Endothelial cell of umbilical vein (primary cell): ENCODE results near the gene UNC119. TPM values are rescaled to one million over a fixed set of nuclear protein-coding genes. Genes with fewer than 3 reads are reported as not detected.

Experiments used
- BruUV-seq: library from RNA; stranded (reverse); fragments of 400-500 nt; replicated peaks from 2 replicates; lab custom pipeline; 2021; lab: Mats Ljungman, UMichigan
- CTCF ChIA-PET: fragments of 300-600, 350-600 bp; sonication (Branson Sonifier 250); formaldehyde crosslinking; loops from one replicate; lab custom pipeline; 2021; ENCODE audit warnings: antibody characterized with exemption, inconsistent platforms; lab: Charles Lee
- POLR2A ChIA-PET: fragments of 300-600, 350-600 bp; sonication (Branson Sonifier 250); formaldehyde crosslinking; loops from one replicate; lab custom pipeline; 2021; ENCODE audit warnings: antibody characterized with exemption, inconsistent platforms; lab: Charles Lee
- DNase-seq: peaks from one replicate; pipeline ENCODE4 v3.0.0-alpha.2; 2011; ENCODE audit warnings: low read depth, low spot score
- FAIRE-seq: peaks from 2 replicates; lab custom pipeline; 2011; peaks lifted over from hg19 to GRCh38; lab: Jason Lieb, UNC
- H2AFZ ChIP-seq: 2 replicates; pipeline ENCODE4 v1.6.0; 2012; ENCODE audit warnings: low read depth, low read length, control low read depth, inconsistent platforms
- H3K27ac ChIP-seq: 2 replicates; pipeline ENCODE4 v1.5.1; 2011; ENCODE audit warnings: low read depth, mild to moderate bottlenecking, control low read depth, low read length, moderate library complexity; ENCODE audit not compliant: insufficient read depth
- H3K27me3 ChIP-seq, 2 experiments: 2 replicates each; pipeline versions ENCODE4 v1.6.0 to v1.6.1; 2011; ENCODE audit warnings: low read length in 2 of 2, mixed read lengths in 1 of 2; ENCODE audit not compliant: control insufficient read depth in 2 of 2, insufficient read depth in 2 of 2
- H3K36me3 ChIP-seq, 2 experiments: 2 replicates in 1 of 2; 3 replicates in 1 of 2; pipeline ENCODE4 v1.5.1; 2011; ENCODE audit warnings: low read length in 2 of 2, mild to moderate bottlenecking in 1 of 2, moderate library complexity in 1 of 2; ENCODE audit not compliant: control insufficient read depth in 2 of 2, insufficient read depth in 2 of 2; ENCODE audit errors: extremely low read depth in 1 of 2
- H3K4me1 ChIP-seq: 3 replicates; pipeline ENCODE4 v1.5.1; 2011; ENCODE audit warnings: mild to moderate bottlenecking, low read length; ENCODE audit not compliant: control insufficient read depth, insufficient read depth; ENCODE audit errors: extremely low read depth
- H3K4me2 ChIP-seq: 2 replicates; pipeline ENCODE4 v1.6.1; 2011; ENCODE audit warnings: low read length, control low read depth, mixed read lengths; ENCODE audit not compliant: insufficient read depth
- H3K4me3 ChIP-seq, 3 experiments: fragments of 200-600 bp in 1 of 3; sonication (generic), shearing (Covaris generic) in 1 of 3; replicated peaks in 1 of 3; 2 replicates each; pipeline ENCODE4 v1.5.1; 2011 to 2016; ENCODE audit warnings: control low read depth in 3 of 3, low read length in 3 of 3, mild to moderate bottlenecking in 2 of 3, inconsistent platforms in 1 of 3, low read depth in 1 of 3, moderate library complexity in 1 of 3; ENCODE audit not compliant: insufficient read depth in 1 of 3
- H3K79me2 ChIP-seq: 2 replicates; pipeline ENCODE4 v1.6.0; 2012; ENCODE audit warnings: low read length, inconsistent platforms; ENCODE audit not compliant: control insufficient read depth, insufficient read depth
- H3K9ac ChIP-seq: replicated peaks from 2 replicates; pipeline ENCODE3; 2011; ENCODE audit warnings: low read length, control low read depth; ENCODE audit not compliant: insufficient read depth; ENCODE audit errors: extremely low read depth
- H3K9me1 ChIP-seq: replicated peaks from 3 replicates; pipeline ENCODE4 v1.6.0; 2011; ENCODE audit warnings: mild to moderate bottlenecking, low read length; ENCODE audit not compliant: control insufficient read depth, insufficient read depth; ENCODE audit errors: extremely low read depth
- H3K9me3 ChIP-seq: replicated peaks from 2 replicates; pipeline ENCODE4 v1.5.1; 2012; ENCODE audit warnings: low read length, inconsistent platforms; ENCODE audit not compliant: control insufficient read depth, insufficient read depth
- H4K20me1 ChIP-seq: replicated peaks from 2 replicates; pipeline ENCODE3; 2011; ENCODE audit warnings: mild to moderate bottlenecking, low read length; ENCODE audit not compliant: control insufficient read depth, insufficient read depth; ENCODE audit errors: extremely low read depth
- CTCF ChIP-seq, 2 donors: IDR thresholded peaks; 1 replicate in 1 of 2; 2 replicates in 1 of 2; pipeline ENCODE4 v1.5.1; 2011; ENCODE audit warnings: low read length in 2 of 2, mild to moderate bottlenecking in 2 of 2, moderate library complexity in 2 of 2, control low read depth in 1 of 2, inconsistent platforms in 1 of 2, low read depth in 1 of 2; ENCODE audit not compliant: insufficient read depth in 1 of 2; ENCODE audit errors: extremely low read depth in 1 of 2
- EZH2 ChIP-seq: IDR thresholded peaks from 2 replicates; pipeline ENCODE4 v1.6.1; 2012; ENCODE audit warnings: borderline replicate concordance, low read depth, mild to moderate bottlenecking, moderate library complexity, low read length, inconsistent platforms; ENCODE audit not compliant: severe bottlenecking
- FOS ChIP-seq: IDR thresholded peaks from 2 replicates; pipeline ENCODE4 v1.6.1; 2011; ENCODE audit warnings: mild to moderate bottlenecking, low read length, moderate library complexity, borderline replicate concordance; ENCODE audit not compliant: insufficient read depth
- GATA2 ChIP-seq: IDR thresholded peaks from 2 replicates; pipeline ENCODE4 v1.7.0; 2011; ENCODE audit warnings: low read depth, mild to moderate bottlenecking, moderate library complexity, mixed read lengths, low read length; ENCODE audit not compliant: insufficient read length, insufficient read depth
- JUN ChIP-seq: IDR thresholded peaks from 2 replicates; pipeline ENCODE4 v1.6.1; 2011; ENCODE audit warnings: borderline replicate concordance, low read depth; ENCODE audit not compliant: insufficient read length, insufficient read depth
- MYC ChIP-seq: IDR thresholded peaks from one replicate; pipeline ENCODE4 v1.6.1; 2011; ENCODE audit warnings: mild to moderate bottlenecking, low read depth, low read length
- POLR2A ChIP-seq: IDR thresholded peaks from 2 replicates; pipeline ENCODE4 v1.6.1; 2012; ENCODE audit warnings: low read depth, mild to moderate bottlenecking, control low read depth, low read length
- POLR2AphosphoS5 ChIP-seq: IDR thresholded peaks from 2 replicates; pipeline ENCODE4 v1.6.1; 2012; ENCODE audit warnings: low read depth, mild to moderate bottlenecking, control low read depth, low read length, moderate library complexity; ENCODE audit not compliant: insufficient read depth
- dilution Hi-C: fragments of 300-500 bp; cut with MboI; formaldehyde crosslinking; loops from one replicate; pipeline ENCODE4 v1.15.0; 2019; ENCODE audit warnings: low sequenced_read_pairs; ENCODE audit not compliant: extremely low pct_ligation_motif_present
- intact Hi-C: fragments of 100-400 bp; cut with micrococcal nuclease; formaldehyde crosslinking; loops from one replicate; pipeline ENCODE4 v1.10.0; 2022
- polyA plus RNA-seq, 4 experiments: library from polyadenylated mRNA; depleted of rRNA in 3 of 4; stranded (reverse) in 3 of 4; unstranded in 1 of 4; fragments of >200 nt; gene quantifications; 2 replicates each; pipeline versions ENCODE4 v1.2.1 to v1.2.3, GENCODE V29; 2011 to 2012; ENCODE audit warnings: missing spikeins in 1 of 4
- total RNA-seq: library from RNA; stranded (reverse); gene quantifications from 2 replicates; pipeline ENCODE4 v1.2.3, GENCODE V29; 2021
- TF ChIP-seq, protein P1 (sequence below): IDR thresholded peaks from 2 replicates; pipeline ENCODE4 v1.6.1; 2011; ENCODE audit not compliant: insufficient read depth, insufficient read length

Gene UNC119
- total and polyA plus RNA-seq, 2 donors (not counting 3 experiments of a cell fraction or from before 2014, with no cell fraction given), result 26.3 to 67.8 TPM

GRCh38 chr17:28571361-28572122 is 19.1 kb upstream of the UNC119 start, which contains the start of gene PIGS:
PIGS (minus strand) TSS chr17:28571524; CDS start chr17:28571496, 28 bp downstream.
- Histone ChIP-seq H2AFZ (peak within 1 kb of the TSS; percentile 66), H3K4me3 (peak within 1 kb of the TSS; percentile 52 to 73 (median 64)), H3K9me3 (no peaks in the 10 kb centered on the region), H3K4me1 (peaks cover 10% of the 10 kb centered on the region), H3K9ac (peak within 1 kb of the TSS; percentile 62), H3K79me2 (peaks cover 17% of the 10 kb centered on the region), H3K27me3 (no peaks in the 10 kb centered on the region), H4K20me1 (no peaks in the 10 kb centered on the region), H3K9me1 (no peaks in the 10 kb centered on the region), H3K27ac (peak within 1 kb of the TSS; percentile 15), H3K4me2 (peak within 1 kb of the TSS; percentile 84), H3K36me3 (no peaks in the 10 kb centered on the region)
- DNase-seq (peak; percentile 94), FAIRE-seq (peak; percentile 97)
- ChIA-PET CTCF (interaction anchor here (0.9 to 1.8 kb wide), 12 partner anchors 10 to 77 kb away, joined by 3 to 9 read pairs (median 3); no protein-coding TSS in a partner anchor), POLR2A (interaction anchor here (1.0 kb wide), 1 partner anchor 26 kb away, joined by 5 read pairs; no protein-coding TSS in a partner anchor)
- dilution Hi-C loops, result no loop called here
- intact Hi-C loops, result loop anchor here (2.0 kb wide), 1 partner anchor 19 kb away; the partner anchor contains the start of gene UNC119
- TF ChIP-seq POLR2AphosphoS5 (peak; percentile 53), CTCF (IDR thresholded peaks at IDR 0.05; ENCODE audit: extremely low read depth in 1 of 2, insufficient read depth in 1 of 2, low read depth in 1 of 2, low read length in 2 of 2) (no peak), FOS (no peak), POLR2A (peak; percentile 81), JUN (no peak), EZH2 (no peak), GATA2 (no peak), MYC (no peak)
- TF ChIP-seq, protein P1, sequence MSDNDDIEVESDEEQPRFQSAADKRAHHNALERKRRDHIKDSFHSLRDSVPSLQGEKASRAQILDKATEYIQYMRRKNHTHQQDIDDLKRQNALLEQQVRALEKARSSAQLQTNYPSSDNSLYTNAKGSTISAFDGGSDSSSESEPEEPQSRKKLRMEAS, result no peak
- no TSS peak for BruUV-seq
